Activated CD8-positive, alpha-beta memory T cell treated with anti-CD3 and anti-CD28 coated beads, Interleukin-2, amount 50 U/mL, for 24 hours (primary cell): ENCODE data around the gene SCGB1C1.
A peak's percentile ranks its signal among the peaks of the same experiment; 100 is the strongest.
"Not testable (repeated sequence)": the region's sequence is repeated elsewhere in the genome, so short reads cannot be mapped to it uniquely, and the experiment has no call there.

ENCODE experiments used
- DNase-seq: peaks from one replicate; pipeline ENCODE4 v3.0.0-alpha.2; 2020; ENCODE audit errors: extremely low read depth

SCGB1C1 gene

GRCh38 chr11:218815-219593, 26.1 kb downstream of the SCGB1C1 start:
- DNase-seq: no peak

- DNase-seq: not testable (repeated sequence)
These were observed 27.9 kb downstream of the SCGB1C1 start for GRCh38 chr11:220641-221215.

- DNase-seq: no peak
These were observed 28.7 kb downstream of the SCGB1C1 start for GRCh38 chr11:221539-221938.

GRCh38 chr11:221998-222789, 29.3 kb downstream of the SCGB1C1 start:
- no peak for DNase-seq

GRCh38 chr11:223026-223789, 30.3 kb downstream of the SCGB1C1 start:
- DNase-seq: no peak

GRCh38 chr11:223884-224283, 31.0 kb downstream of the SCGB1C1 start:
- no peak for DNase-seq

- DNase-seq: no peak
These were observed 31.5 kb downstream of the SCGB1C1 start for GRCh38 chr11:224424-224823.

- no peak for DNase-seq
These were observed 33.0 kb downstream of the SCGB1C1 start for GRCh38 chr11:225734-226453.

GRCh38 chr11:227824-228379, 35.0 kb downstream of the SCGB1C1 start:
- DNase-seq: no peak

- DNase-seq: no peak
These were observed 37.6 kb downstream of the SCGB1C1 start for GRCh38 chr11:230431-230830.

- DNase-seq: no peak
These were observed 40.1 kb downstream of the SCGB1C1 start for GRCh38 chr11:232783-233565.

- DNase-seq: no peak
These were observed 42.3 kb downstream of the SCGB1C1 start for GRCh38 chr11:235180-235579.

- peak; percentile 58 for DNase-seq
These were observed 42.7 kb downstream of the SCGB1C1 start for GRCh38 chr11:235609-235996.

GRCh38 chr11:235997-236773, 43.3 kb downstream of the SCGB1C1 start, which contains the start of gene SIRT3:
Gene SIRT3 (minus strand): TSS chr11:236342. CDS start chr11:236328, 14 bp downstream.
- peak; percentile 54 for DNase-seq

- DNase-seq: peak; percentile 74
These were observed 44.2 kb downstream of the SCGB1C1 start, which contains the start of gene PSMD13 for GRCh38 chr11:236774-237767. Gene PSMD13 (plus strand): TSS chr11:236976. CDS start chr11:237050, 74 bp downstream.

GRCh38 chr11:238346-238745, 45.5 kb downstream of the SCGB1C1 start:
- not testable (repeated sequence) for DNase-seq

GRCh38 chr11:240315-240714, 47.4 kb downstream of the SCGB1C1 start:
- no peak for DNase-seq

- no peak for DNase-seq
These were observed 48.8 kb downstream of the SCGB1C1 start for GRCh38 chr11:241634-242033.
